GM23338 (cell line): ENCODE measurements around the gene GAPVD1. TPM values are rescaled to one million over a fixed set of nuclear protein-coding genes. Genes with fewer than 3 reads are reported as not detected.

Source experiments
- ATAC-seq: fragments of 200-7000 bp; cut with Tn5 transposase; 3 replicates; pipeline ENCODE4 v1.9.1; 2020
- DNase-seq: peaks from one replicate; pipeline ENCODE4 v3.0.0-alpha.2; 2015; ENCODE audit warnings: low spot score
- H2AFZ ChIP-seq: fragments of 200-600 bp; sonication (generic); 2 replicates; pipeline ENCODE4 v1.8.0; 2016; ENCODE audit warnings: antibody characterized with exemption, mild to moderate bottlenecking, moderate library complexity
- H3F3A ChIP-seq: fragments of 200-600 bp; sonication (generic); replicated peaks from 2 replicates; pipeline ENCODE4 v1.8.0; 2017; ENCODE audit warnings: antibody characterized with exemption, mixed run types, low read depth
- H3K27ac ChIP-seq: fragments of 200-600 bp; sonication (generic); 2 replicates; pipeline ENCODE4 v1.6.1; 2016; ENCODE audit warnings: low read depth
- H3K27me3 ChIP-seq: fragments of 200-600 bp; sonication (generic); 2 replicates; pipeline ENCODE4 v1.8.0; 2016; ENCODE audit warnings: mild to moderate bottlenecking, mixed run types, moderate library complexity; ENCODE audit not compliant: insufficient read depth
- H3K36me3 ChIP-seq: fragments of 200-600 bp; sonication (generic); 2 replicates; pipeline ENCODE4 v1.8.0; 2016; ENCODE audit warnings: mild to moderate bottlenecking; ENCODE audit not compliant: insufficient read depth
- H3K4me1 ChIP-seq: fragments of 200-600 bp; sonication (generic); 2 replicates; pipeline ENCODE4 v1.8.0; 2016; ENCODE audit warnings: mild to moderate bottlenecking, moderate library complexity; ENCODE audit not compliant: insufficient read depth
- H3K4me2 ChIP-seq: fragments of 200-600 bp; sonication (generic); 2 replicates; pipeline ENCODE4 v1.7.1; 2017; ENCODE audit warnings: mixed run types
- H3K4me3 ChIP-seq: fragments of 200-600 bp; sonication (generic); 2 replicates; pipeline ENCODE4 v1.6.1; 2016; ENCODE audit warnings: mixed run types
- H3K79me2 ChIP-seq: fragments of 200-600 bp; sonication (generic); replicated peaks from 2 replicates; pipeline ENCODE4 v1.8.0; 2017; ENCODE audit warnings: mild to moderate bottlenecking; ENCODE audit not compliant: insufficient read depth
- H3K9me2 ChIP-seq: fragments of 200-600 bp; sonication (generic); 2 replicates; pipeline ENCODE4 v1.8.0; 2017; ENCODE audit not compliant: insufficient read depth
- H4K20me1 ChIP-seq: fragments of 200-600 bp; sonication (generic); replicated peaks from 2 replicates; pipeline ENCODE4 v1.8.0; 2017; ENCODE audit warnings: mild to moderate bottlenecking; ENCODE audit not compliant: insufficient read depth
- H3K27ac Mint-ChIP-seq: 2 replicates; pipeline ENCODE4 v1.8.0; 2020; ENCODE audit warnings: inconsistent platforms, mild to moderate bottlenecking, moderate library complexity, mixed read lengths
- H3K27me3 Mint-ChIP-seq: 3 replicates; pipeline ENCODE4 v1.8.0; 2022; ENCODE audit warnings: low read depth, mild to moderate bottlenecking, moderate library complexity, mixed read lengths, inconsistent platforms; ENCODE audit not compliant: insufficient read depth, poor library complexity
- H3K36me3 Mint-ChIP-seq: 3 replicates; pipeline ENCODE4 v1.8.0; 2021; ENCODE audit warnings: low read depth, mild to moderate bottlenecking, inconsistent platforms, moderate library complexity, mixed read lengths
- H3K4me1 Mint-ChIP-seq: 3 replicates; pipeline ENCODE4 v1.8.0; 2020; ENCODE audit warnings: mild to moderate bottlenecking, inconsistent platforms, mixed read lengths
- H3K4me3 Mint-ChIP-seq: 3 replicates; pipeline ENCODE4 v1.8.0; 2021; ENCODE audit warnings: moderate library complexity, mild to moderate bottlenecking, inconsistent platforms, mixed read lengths
- H3K9me3 Mint-ChIP-seq: 3 replicates; pipeline ENCODE4 v1.8.0; 2020; ENCODE audit warnings: moderate library complexity, mild to moderate bottlenecking, inconsistent platforms, mixed read lengths
- CREB1 ChIP-seq: fragments of 250-450 bp; sonication (Bioruptor Pico); IDR thresholded peaks from 2 replicates; pipeline ENCODE4 v1.5.0; 2020; ENCODE audit warnings: low read depth, mild to moderate bottlenecking, moderate library complexity
- EZH2 ChIP-seq: fragments of 200-600 bp; sonication (generic); IDR thresholded peaks from one replicate; pipeline ENCODE4 v1.8.0; 2017; ENCODE audit warnings: antibody characterized with exemption, mild to moderate bottlenecking, low read depth; ENCODE audit not compliant: unreplicated experiment
- EZH2phosphoT487 ChIP-seq: fragments of 200-600 bp; sonication (generic); IDR thresholded peaks from one replicate; pipeline ENCODE4 v1.8.1; 2018; ENCODE audit warnings: antibody characterized with exemption; ENCODE audit not compliant: unreplicated experiment
- JUNB ChIP-seq: IDR thresholded peaks from one replicate; pipeline ENCODE4 v1.6.1; 2016; ENCODE audit warnings: antibody characterized with exemption; ENCODE audit not compliant: unreplicated experiment
- NANOG ChIP-seq: IDR thresholded peaks from 2 replicates; pipeline ENCODE4 v1.6.1; 2016; ENCODE audit warnings: antibody characterized with exemption, borderline replicate concordance
- POLR2AphosphoS5 ChIP-seq: IDR thresholded peaks from 2 replicates; pipeline ENCODE4 v1.6.1; 2016; ENCODE audit warnings: antibody characterized with exemption, low read depth
- STAT1 ChIP-seq: IDR thresholded peaks from one replicate; pipeline ENCODE4 v1.6.1; 2016; ENCODE audit warnings: antibody characterized with exemption; ENCODE audit not compliant: unreplicated experiment
- ZNF114 ChIP-seq: fragments of 250-450 bp; sonication (Bioruptor Pico); IDR thresholded peaks from 2 replicates; pipeline ENCODE4 v1.5.0; 2020; ENCODE audit warnings: mild to moderate bottlenecking, moderate library complexity
- ZNF331 ChIP-seq: fragments of 250-450 bp; sonication (Bioruptor Pico); IDR thresholded peaks from 2 replicates; pipeline ENCODE4 v1.5.0; 2020; ENCODE audit warnings: low read depth, mild to moderate bottlenecking, moderate library complexity
- polyA plus RNA-seq: library from polyadenylated mRNA; unstranded; fragments of >200 nt; fragmentation: Nextera tagmentation; extraction: Ambion mirVana; gene quantifications from 2 replicates; pipeline ENCODE4 v1.2.1, GENCODE V29; 2016
- total RNA-seq: library from RNA; depleted of rRNA; stranded (reverse); fragments of >200 nt; shearing (Covaris generic); gene quantifications from 2 replicates; pipeline ENCODE4 v1.2.3, GENCODE V29; 2014
- TF ChIP-seq, protein P1 (sequence below): IDR thresholded peaks from 2 replicates; pipeline ENCODE4 v1.6.1; 2016; ENCODE audit warnings: antibody characterized with exemption
- TF ChIP-seq, protein P2 (sequence below): fragments of 250-450 bp; sonication (Bioruptor Pico); IDR thresholded peaks from 2 replicates; pipeline ENCODE4 v1.5.0; 2020; ENCODE audit warnings: mild to moderate bottlenecking, moderate library complexity
- TF ChIP-seq, protein P3 (sequence below): IDR thresholded peaks from one replicate; pipeline ENCODE4 v1.6.1; 2018; ENCODE audit warnings: antibody characterized with exemption; ENCODE audit not compliant: unreplicated experiment
- TF ChIP-seq, protein P4 (sequence below), 2 experiments: fragments of 200-600 bp in 1 of 2; sonication (generic) in 1 of 2; conservative IDR thresholded peaks; 2 replicates each; pipeline versions ENCODE4 v1.5.1 to v1.6.1; 2016 to 2017; ENCODE audit warnings: antibody characterized with exemption in 2 of 2, low read depth in 2 of 2, mild to moderate bottlenecking in 2 of 2, moderate library complexity in 1 of 2

The GAPVD1 gene
- total and polyA plus RNA-seq, 2 experiments from 2014 or later: 19.2 to 34.6 TPM

DNA sequence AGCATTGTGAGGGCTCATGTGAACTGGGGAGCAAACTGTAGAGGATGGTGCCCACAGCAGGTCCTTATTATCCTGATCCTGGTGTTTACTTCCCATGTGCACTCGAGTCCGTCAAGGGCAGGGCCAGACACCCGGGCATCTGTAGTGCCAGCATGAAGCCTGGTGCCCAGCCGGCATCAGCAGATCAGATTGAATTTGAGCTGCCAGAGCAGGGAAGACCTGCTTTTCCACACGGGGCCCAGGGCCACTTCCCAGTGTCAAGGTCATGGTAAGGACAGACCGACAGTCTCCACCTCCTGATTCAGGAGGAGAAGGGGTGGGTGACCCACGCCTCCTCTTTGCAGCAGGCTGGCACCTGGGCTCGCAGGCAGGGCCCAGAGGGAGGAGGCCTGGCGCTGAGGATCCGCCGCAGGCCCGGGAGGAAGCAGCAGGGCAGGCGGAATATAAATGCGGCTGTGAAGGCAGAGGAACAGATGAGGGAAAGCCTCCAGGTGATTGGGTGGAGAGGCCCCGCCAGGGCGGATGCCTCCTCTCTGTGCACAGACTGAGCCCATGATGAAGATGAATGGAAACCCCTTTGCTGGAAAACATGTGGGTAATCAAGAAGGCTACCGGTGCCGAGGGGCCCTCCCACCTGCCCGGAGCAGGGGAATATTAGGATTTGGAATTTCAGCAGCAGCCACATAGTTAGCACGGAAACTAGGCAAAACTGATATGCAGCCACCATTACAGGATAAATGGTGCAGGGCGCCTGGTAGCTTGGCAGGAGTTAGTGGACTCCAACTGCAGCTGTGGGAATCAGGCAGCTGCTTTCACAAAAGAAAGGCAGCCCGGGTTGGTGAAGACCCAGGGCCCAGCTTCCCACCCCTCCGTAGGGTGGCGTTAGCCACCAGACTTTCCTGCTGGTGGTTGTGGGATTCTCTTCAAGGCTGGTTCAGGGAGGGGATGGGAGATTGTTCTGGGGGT, 114.9 kb downstream of the GAPVD1 start:
- H3K27ac ChIP-seq: no peak overlapping the region
- ATAC-seq (no peak), DNase-seq (no peak)
- H3K4me2 ChIP-seq: no peak overlapping the region
- TF ChIP-seq, protein P1, sequence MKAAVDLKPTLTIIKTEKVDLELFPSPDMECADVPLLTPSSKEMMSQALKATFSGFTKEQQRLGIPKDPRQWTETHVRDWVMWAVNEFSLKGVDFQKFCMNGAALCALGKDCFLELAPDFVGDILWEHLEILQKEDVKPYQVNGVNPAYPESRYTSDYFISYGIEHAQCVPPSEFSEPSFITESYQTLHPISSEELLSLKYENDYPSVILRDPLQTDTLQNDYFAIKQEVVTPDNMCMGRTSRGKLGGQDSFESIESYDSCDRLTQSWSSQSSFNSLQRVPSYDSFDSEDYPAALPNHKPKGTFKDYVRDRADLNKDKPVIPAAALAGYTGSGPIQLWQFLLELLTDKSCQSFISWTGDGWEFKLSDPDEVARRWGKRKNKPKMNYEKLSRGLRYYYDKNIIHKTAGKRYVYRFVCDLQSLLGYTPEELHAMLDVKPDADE: no peak
- TF ChIP-seq JUNB (no peak), CREB1 (CRISPR knock-in tag) (no peak), EZH2phosphoT487 (no peak), ZNF331 (CRISPR knock-in tag) (no peak), ZNF114 (no peak), NANOG (no peak), STAT1 (no peak), POLR2AphosphoS5 (no peak), EZH2 (no peak)
- TF ChIP-seq, protein P2, sequence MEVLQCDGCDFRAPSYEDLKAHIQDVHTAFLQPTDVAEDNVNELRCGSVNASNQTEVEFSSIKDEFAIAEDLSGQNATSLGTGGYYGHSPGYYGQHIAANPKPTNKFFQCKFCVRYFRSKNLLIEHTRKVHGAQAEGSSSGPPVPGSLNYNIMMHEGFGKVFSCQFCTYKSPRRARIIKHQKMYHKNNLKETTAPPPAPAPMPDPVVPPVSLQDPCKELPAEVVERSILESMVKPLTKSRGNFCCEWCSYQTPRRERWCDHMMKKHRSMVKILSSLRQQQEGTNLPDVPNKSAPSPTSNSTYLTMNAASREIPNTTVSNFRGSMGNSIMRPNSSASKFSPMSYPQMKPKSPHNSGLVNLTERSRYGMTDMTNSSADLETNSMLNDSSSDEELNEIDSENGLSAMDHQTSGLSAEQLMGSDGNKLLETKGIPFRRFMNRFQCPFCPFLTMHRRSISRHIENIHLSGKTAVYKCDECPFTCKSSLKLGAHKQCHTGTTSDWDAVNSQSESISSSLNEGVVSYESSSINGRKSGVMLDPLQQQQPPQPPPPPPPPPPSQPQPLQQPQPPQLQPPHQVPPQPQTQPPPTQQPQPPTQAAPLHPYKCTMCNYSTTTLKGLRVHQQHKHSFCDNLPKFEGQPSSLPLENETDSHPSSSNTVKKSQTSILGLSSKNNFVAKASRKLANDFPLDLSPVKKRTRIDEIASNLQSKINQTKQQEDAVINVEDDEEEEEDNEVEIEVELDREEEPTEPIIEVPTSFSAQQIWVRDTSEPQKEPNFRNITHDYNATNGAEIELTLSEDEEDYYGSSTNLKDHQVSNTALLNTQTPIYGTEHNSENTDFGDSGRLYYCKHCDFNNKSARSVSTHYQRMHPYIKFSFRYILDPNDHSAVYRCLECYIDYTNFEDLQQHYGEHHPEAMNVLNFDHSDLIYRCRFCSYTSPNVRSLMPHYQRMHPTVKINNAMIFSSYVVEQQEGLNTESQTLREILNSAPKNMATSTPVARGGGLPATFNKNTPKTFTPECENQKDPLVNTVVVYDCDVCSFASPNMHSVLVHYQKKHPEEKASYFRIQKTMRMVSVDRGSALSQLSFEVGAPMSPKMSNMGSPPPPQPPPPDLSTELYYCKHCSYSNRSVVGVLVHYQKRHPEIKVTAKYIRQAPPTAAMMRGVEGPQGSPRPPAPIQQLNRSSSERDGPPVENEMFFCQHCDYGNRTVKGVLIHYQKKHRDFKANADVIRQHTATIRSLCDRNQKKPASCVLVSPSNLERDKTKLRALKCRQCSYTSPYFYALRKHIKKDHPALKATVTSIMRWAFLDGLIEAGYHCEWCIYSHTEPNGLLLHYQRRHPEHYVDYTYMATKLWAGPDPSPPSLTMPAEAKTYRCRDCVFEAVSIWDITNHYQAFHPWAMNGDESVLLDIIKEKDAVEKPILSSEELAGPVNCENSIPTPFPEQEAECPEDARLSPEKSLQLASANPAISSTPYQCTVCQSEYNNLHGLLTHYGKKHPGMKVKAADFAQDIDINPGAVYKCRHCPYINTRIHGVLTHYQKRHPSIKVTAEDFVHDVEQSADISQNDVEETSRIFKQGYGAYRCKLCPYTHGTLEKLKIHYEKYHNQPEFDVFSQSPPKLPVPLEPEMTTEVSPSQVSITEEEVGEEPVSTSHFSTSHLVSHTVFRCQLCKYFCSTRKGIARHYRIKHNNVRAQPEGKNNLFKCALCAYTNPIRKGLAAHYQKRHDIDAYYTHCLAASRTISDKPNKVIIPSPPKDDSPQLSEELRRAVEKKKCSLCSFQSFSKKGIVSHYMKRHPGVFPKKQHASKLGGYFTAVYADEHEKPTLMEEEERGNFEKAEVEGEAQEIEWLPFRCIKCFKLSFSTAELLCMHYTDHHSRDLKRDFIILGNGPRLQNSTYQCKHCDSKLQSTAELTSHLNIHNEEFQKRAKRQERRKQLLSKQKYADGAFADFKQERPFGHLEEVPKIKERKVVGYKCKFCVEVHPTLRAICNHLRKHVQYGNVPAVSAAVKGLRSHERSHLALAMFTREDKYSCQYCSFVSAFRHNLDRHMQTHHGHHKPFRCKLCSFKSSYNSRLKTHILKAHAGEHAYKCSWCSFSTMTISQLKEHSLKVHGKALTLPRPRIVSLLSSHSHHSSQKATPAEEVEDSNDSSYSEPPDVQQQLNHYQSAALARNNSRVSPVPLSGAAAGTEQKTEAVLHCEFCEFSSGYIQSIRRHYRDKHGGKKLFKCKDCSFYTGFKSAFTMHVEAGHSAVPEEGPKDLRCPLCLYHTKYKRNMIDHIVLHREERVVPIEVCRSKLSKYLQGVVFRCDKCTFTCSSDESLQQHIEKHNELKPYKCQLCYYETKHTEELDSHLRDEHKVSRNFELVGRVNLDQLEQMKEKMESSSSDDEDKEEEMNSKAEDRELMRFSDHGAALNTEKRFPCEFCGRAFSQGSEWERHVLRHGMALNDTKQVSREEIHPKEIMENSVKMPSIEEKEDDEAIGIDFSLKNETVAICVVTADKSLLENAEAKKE (CRISPR knock-in tag): no peak
- TF ChIP-seq, protein P3, sequence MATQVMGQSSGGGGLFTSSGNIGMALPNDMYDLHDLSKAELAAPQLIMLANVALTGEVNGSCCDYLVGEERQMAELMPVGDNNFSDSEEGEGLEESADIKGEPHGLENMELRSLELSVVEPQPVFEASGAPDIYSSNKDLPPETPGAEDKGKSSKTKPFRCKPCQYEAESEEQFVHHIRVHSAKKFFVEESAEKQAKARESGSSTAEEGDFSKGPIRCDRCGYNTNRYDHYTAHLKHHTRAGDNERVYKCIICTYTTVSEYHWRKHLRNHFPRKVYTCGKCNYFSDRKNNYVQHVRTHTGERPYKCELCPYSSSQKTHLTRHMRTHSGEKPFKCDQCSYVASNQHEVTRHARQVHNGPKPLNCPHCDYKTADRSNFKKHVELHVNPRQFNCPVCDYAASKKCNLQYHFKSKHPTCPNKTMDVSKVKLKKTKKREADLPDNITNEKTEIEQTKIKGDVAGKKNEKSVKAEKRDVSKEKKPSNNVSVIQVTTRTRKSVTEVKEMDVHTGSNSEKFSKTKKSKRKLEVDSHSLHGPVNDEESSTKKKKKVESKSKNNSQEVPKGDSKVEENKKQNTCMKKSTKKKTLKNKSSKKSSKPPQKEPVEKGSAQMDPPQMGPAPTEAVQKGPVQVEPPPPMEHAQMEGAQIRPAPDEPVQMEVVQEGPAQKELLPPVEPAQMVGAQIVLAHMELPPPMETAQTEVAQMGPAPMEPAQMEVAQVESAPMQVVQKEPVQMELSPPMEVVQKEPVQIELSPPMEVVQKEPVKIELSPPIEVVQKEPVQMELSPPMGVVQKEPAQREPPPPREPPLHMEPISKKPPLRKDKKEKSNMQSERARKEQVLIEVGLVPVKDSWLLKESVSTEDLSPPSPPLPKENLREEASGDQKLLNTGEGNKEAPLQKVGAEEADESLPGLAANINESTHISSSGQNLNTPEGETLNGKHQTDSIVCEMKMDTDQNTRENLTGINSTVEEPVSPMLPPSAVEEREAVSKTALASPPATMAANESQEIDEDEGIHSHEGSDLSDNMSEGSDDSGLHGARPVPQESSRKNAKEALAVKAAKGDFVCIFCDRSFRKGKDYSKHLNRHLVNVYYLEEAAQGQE: no peak
- TF ChIP-seq, protein P4, sequence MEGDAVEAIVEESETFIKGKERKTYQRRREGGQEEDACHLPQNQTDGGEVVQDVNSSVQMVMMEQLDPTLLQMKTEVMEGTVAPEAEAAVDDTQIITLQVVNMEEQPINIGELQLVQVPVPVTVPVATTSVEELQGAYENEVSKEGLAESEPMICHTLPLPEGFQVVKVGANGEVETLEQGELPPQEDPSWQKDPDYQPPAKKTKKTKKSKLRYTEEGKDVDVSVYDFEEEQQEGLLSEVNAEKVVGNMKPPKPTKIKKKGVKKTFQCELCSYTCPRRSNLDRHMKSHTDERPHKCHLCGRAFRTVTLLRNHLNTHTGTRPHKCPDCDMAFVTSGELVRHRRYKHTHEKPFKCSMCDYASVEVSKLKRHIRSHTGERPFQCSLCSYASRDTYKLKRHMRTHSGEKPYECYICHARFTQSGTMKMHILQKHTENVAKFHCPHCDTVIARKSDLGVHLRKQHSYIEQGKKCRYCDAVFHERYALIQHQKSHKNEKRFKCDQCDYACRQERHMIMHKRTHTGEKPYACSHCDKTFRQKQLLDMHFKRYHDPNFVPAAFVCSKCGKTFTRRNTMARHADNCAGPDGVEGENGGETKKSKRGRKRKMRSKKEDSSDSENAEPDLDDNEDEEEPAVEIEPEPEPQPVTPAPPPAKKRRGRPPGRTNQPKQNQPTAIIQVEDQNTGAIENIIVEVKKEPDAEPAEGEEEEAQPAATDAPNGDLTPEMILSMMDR (conservative IDR thresholded peaks at IDR 0.05; ENCODE audit: low read depth in 2 of 2): no peak; a peak in 1 of 4 replicates
- H3F3A ChIP-seq: no peaks in the 10 kb centered on the region
- H3K79me2 ChIP-seq: no peaks in the 10 kb centered on the region
- Mint-ChIP-seq H3K36me3 (no peaks in the 10 kb centered on the region), H3K9me3 (no peaks in the 10 kb centered on the region), H3K27ac (no peak overlapping the region), H3K4me3 (no peak overlapping the region), H3K4me1 (peaks cover 12% of the 10 kb centered on the region), H3K27me3 (peaks cover 7% of the 10 kb centered on the region)
- no peak overlapping the region; the same call in 1 of the 2 replicates for H2AFZ ChIP-seq
- no peaks in the 10 kb centered on the region for H3K27me3 ChIP-seq
- H3K36me3 ChIP-seq: no peaks in the 10 kb centered on the region
- H3K4me3 ChIP-seq: no peak overlapping the region
- no peaks in the 10 kb centered on the region for H4K20me1 ChIP-seq
- H3K4me1 ChIP-seq: peaks cover 6% of the 10 kb centered on the region
- H3K9me2 ChIP-seq: no peaks in the 10 kb centered on the region
